Stimulated activated CD4-positive, alpha-beta T cell treated with anti-CD3 and anti-CD28 coated beads, Interleukin-15, amount 100 ng/mL, for 24 hours (primary cell): Measurements from ENCODE around the gene MMP24OS.

Source experiments
- DNase-seq: peaks from one replicate; pipeline ENCODE4 v3.0.0-alpha.2; 2020

MMP24OS gene

GRCh38 chr20:35243986-35244385 is 33.9 kb downstream of the MMP24OS start:
- DNase-seq = no peak

- DNase-seq = no peak
Measured at GRCh38 chr20:35243317-35243716, 34.6 kb downstream of the MMP24OS start.

GRCh38 chr20:35240811-35241293 is 37.1 kb downstream of the MMP24OS start:
- DNase-seq = no peak

- no peak for DNase-seq
Measured at GRCh38 chr20:35240083-35240810, 37.7 kb downstream of the MMP24OS start.

- DNase-seq = no peak
Measured at GRCh38 chr20:35238735-35239134, 39.2 kb downstream of the MMP24OS start.

GRCh38 chr20:35238170-35238569 is 39.8 kb downstream of the MMP24OS start:
- DNase-seq = no peak

GRCh38 chr20:35237486-35237885 is 40.4 kb downstream of the MMP24OS start:
- DNase-seq = no peak

- DNase-seq = no peak
Measured at GRCh38 chr20:35235881-35236280, 42.0 kb downstream of the MMP24OS start.

- DNase-seq = no peak
Measured at GRCh38 chr20:35232575-35232974, 45.3 kb downstream of the MMP24OS start.

GRCh38 chr20:35226884-35227681 is 50.8 kb downstream of the MMP24OS start:
- peak; percentile 56 for DNase-seq
